Activated naive CD4-positive, alpha-beta T cell treated with anti-CD3 and anti-CD28 coated beads for 36 hours (primary cell): ENCODE measurements around the gene ANKEF1. TPM values are rescaled to one million over a fixed set of nuclear protein-coding genes. Genes with fewer than 3 reads are reported as not detected.
"Not testable (repeated sequence)": the region's sequence is repeated elsewhere in the genome, so short reads cannot be mapped to it uniquely, and the experiment has no call there.

Source experiments
- CTCF ChIA-PET: fragments of 350-600 bp; sonication (Branson Sonifier 250); formaldehyde crosslinking; loops from one replicate; lab custom pipeline; 2021; ENCODE audit warnings: antibody characterized with exemption; lab: Charles Lee
- DNase-seq: peaks from one replicate; pipeline ENCODE4 v3.0.0-alpha.2; 2020
- H3K27ac Mint-ChIP-seq: one replicate; pipeline ENCODE4 v1.8.0; 2021; ENCODE audit warnings: mild to moderate bottlenecking, mixed read lengths
- H3K27me3 Mint-ChIP-seq: one replicate; pipeline ENCODE4 v1.8.0; 2021; ENCODE audit warnings: low read depth, mixed read lengths
- H3K36me3 Mint-ChIP-seq: one replicate; pipeline ENCODE4 v1.8.0; 2021; ENCODE audit warnings: low read depth, mixed read lengths
- H3K4me1 Mint-ChIP-seq: one replicate; pipeline ENCODE4 v1.8.0; 2021; ENCODE audit warnings: low read depth, mixed read lengths
- H3K4me3 Mint-ChIP-seq: one replicate; pipeline ENCODE4 v1.8.0; 2021; ENCODE audit warnings: mild to moderate bottlenecking, moderate library complexity, mixed read lengths
- H3K9me3 Mint-ChIP-seq: one replicate; pipeline ENCODE4 v1.8.0; 2021; ENCODE audit warnings: mixed read lengths
- intact Hi-C: fragments of 100-400 bp; cut with micrococcal nuclease; formaldehyde crosslinking; loops from one replicate; pipeline ENCODE4 v1.15.1; 2023
- total RNA-seq, 2 experiments: library from RNA; stranded (reverse); gene quantifications; one replicate each; pipeline ENCODE4 v1.2.3, GENCODE V29; 2021

ANKEF1 gene
- total RNA-seq, 2 experiments from 2014 or later, result 2.8 to 3.2 TPM

DNA sequence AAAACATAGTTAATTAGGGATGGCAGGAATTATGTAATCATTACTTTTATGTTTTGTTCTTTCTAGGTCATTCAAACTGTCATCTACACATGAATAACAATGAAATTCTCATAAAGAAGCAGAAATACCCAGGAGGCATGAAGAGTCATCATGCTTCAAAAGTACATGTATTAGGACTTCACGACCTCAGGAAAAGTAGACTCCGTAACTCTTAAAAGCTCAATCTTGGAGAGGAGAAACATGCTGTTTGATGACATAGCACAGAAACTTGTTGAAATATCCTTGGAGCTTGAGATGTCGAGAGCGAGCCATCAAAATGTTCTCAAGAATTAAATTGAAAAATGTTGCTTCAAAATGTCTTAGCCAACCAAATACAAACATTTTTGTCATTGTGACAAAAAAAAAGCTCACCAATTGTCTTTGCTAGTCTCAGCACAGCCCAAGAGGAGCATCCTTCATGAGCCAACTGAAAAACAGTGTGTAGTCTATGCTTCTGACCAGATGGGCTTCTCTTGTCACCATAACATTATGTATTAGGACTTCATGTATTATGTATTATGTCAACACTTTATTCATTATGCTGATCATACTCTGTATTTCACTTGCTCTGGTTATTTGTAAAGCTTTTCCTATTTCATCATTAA is 28.2 kb upstream of the ANKEF1 start:
- H3K4me1 Mint-ChIP-seq, result no peaks in the 10 kb centered on the region

DNA sequence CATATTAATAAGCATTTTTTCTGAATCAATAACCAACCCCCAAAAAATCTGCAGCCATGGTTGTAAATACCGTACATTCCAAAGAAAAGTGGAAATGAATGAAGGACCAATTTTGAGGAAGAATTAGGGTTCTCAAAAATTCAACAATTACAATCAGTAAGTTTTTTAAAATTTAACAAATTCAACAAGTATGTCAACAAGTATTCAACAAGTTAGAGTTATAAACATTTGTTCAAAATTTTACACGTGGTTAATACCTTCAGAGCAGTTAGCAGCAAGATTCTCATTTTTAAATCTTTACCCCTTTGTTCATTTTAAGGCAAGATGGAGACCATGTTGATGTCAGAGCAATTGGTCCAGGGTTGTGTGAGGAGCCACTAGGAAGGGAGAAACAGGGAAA is 27.6 kb upstream of the ANKEF1 start:
- intact Hi-C loops, result no loop called here
- CTCF ChIA-PET, result no interaction called here

More for the DNA sequence above, 28.2 kb upstream of the ANKEF1 start:
- DNase-seq, result no peak
- Mint-ChIP-seq H3K36me3 (no peaks in the 10 kb centered on the region), H3K27me3 (peaks cover 3% of the 10 kb centered on the region), H3K27ac (no peak overlapping the region), H3K9me3 (no peaks in the 10 kb centered on the region), H3K4me3 (no peak overlapping the region)
- intact Hi-C loops, result no loop called here
- CTCF ChIA-PET, result interaction anchor here (1.0 kb wide), 1 partner anchor 84 kb away, joined by 3 read pairs; no protein-coding TSS in a partner anchor

GRCh38 chr20:10007747-10008146 is 27.0 kb upstream of the ANKEF1 start:
- Mint-ChIP-seq H3K36me3 (no peaks in the 10 kb centered on the region), H3K4me1 (no peaks in the 10 kb centered on the region), H3K27me3 (peaks cover 3% of the 10 kb centered on the region), H3K27ac (no peak overlapping the region), H3K4me3 (no peak overlapping the region), H3K9me3 (no peaks in the 10 kb centered on the region)
- CTCF ChIA-PET, result no interaction called here
- DNase-seq, result no peak
- intact Hi-C loops, result no loop called here

More for the DNA sequence above, 27.6 kb upstream of the ANKEF1 start:
- H3K27ac Mint-ChIP-seq, result no peak overlapping the region
- no peaks in the 10 kb centered on the region for H3K9me3 Mint-ChIP-seq
- no peaks in the 10 kb centered on the region for H3K36me3 Mint-ChIP-seq
- no peak for DNase-seq
- peaks cover 3% of the 10 kb centered on the region for H3K27me3 Mint-ChIP-seq
- H3K4me3 Mint-ChIP-seq, result no peak overlapping the region
- no peaks in the 10 kb centered on the region for H3K4me1 Mint-ChIP-seq

DNA sequence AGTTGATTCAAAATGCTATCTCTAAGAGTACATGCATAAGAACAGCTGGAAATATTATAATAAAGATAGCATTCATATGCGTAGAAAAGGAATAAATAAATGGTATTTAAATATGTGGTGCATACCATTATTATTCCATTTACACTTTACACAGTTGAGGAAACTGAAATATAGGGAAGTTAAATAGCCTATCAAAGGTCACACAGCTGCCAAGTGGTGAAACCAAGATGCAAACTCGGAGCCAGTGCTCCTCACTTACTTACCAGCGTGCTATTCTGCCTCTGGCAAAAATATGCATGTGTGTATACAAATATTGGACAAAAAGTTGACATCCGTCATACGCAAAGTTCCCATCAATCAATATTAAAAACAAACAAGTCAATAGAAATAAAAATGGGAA is 22.3 kb upstream of the ANKEF1 start:
- no peak for DNase-seq
- Mint-ChIP-seq H3K9me3 (no peaks in the 10 kb centered on the region), H3K27ac (no peak overlapping the region), H3K4me3 (no peak overlapping the region), H3K36me3 (no peaks in the 10 kb centered on the region), H3K27me3 (peaks cover 3% of the 10 kb centered on the region), H3K4me1 (no peaks in the 10 kb centered on the region)
- CTCF ChIA-PET, result no interaction called here
- intact Hi-C loops, result no loop called here

GRCh38 chr20:10014431-10014830 is 20.4 kb upstream of the ANKEF1 start:
- Mint-ChIP-seq H3K9me3 (no peaks in the 10 kb centered on the region), H3K27ac (no peak overlapping the region), H3K36me3 (no peaks in the 10 kb centered on the region), H3K27me3 (peaks cover 3% of the 10 kb centered on the region), H3K4me3 (no peak overlapping the region), H3K4me1 (no peaks in the 10 kb centered on the region)
- no peak for DNase-seq
- CTCF ChIA-PET, result no interaction called here
- intact Hi-C loops, result no loop called here

- CTCF ChIA-PET, result no interaction called here
- H3K27me3 Mint-ChIP-seq, result peaks cover 17% of the 10 kb centered on the region
These were observed 13.8 kb upstream of the ANKEF1 start for GRCh38 chr20:10020937-10021336.

DNA sequence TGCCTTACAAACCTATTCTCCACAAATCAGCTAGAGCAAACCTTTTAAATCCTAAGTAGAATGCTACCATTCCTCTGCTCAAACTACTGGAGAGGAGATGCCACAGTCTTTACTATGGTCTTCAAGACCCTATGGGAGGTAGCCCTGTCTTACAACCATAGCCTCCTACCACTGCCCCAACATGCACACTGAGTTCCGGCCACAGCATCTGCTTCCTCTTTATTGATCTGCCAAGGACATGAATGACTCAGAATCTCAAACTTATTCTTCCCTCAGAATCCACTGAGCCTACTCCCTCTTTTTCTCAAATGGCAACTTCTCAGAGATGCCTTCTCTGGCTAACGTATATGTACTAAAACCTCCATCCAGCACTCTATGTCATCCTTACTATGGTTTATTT is 12.2 kb upstream of the ANKEF1 start:
- H3K4me3 Mint-ChIP-seq, result no peak overlapping the region
- no peaks in the 10 kb centered on the region for H3K4me1 Mint-ChIP-seq
- DNase-seq, result no peak
- peaks cover 1% of the 10 kb centered on the region for H3K9me3 Mint-ChIP-seq
- intact Hi-C loops, result no loop called here
- CTCF ChIA-PET, result no interaction called here
- H3K27me3 Mint-ChIP-seq, result peaks cover 21% of the 10 kb centered on the region
- peaks cover 1% of the 10 kb centered on the region for H3K36me3 Mint-ChIP-seq
- no peak overlapping the region for H3K27ac Mint-ChIP-seq

More at GRCh38 chr20:10020937-10021336, 13.8 kb upstream of the ANKEF1 start:
- Mint-ChIP-seq H3K4me3 (no peak overlapping the region), H3K9me3 (no peaks in the 10 kb centered on the region), H3K4me1 (no peaks in the 10 kb centered on the region), H3K27ac (no peak overlapping the region), H3K36me3 (no peaks in the 10 kb centered on the region)
- intact Hi-C loops, result no loop called here
- no peak for DNase-seq

- no peak overlapping the region for H3K4me3 Mint-ChIP-seq
- H3K36me3 Mint-ChIP-seq, result peaks cover 1% of the 10 kb centered on the region
- peaks cover 21% of the 10 kb centered on the region for H3K27me3 Mint-ChIP-seq
- intact Hi-C loops, result no loop called here
- CTCF ChIA-PET, result no interaction called here
- H3K4me1 Mint-ChIP-seq, result no peaks in the 10 kb centered on the region
- H3K9me3 Mint-ChIP-seq, result peaks cover 1% of the 10 kb centered on the region
- no peak for DNase-seq
- H3K27ac Mint-ChIP-seq, result no peak overlapping the region
These were observed 10.9 kb upstream of the ANKEF1 start for GRCh38 chr20:10023911-10024310.

- not testable (repeated sequence) for H3K36me3 Mint-ChIP-seq, H3K4me1 Mint-ChIP-seq, H3K9me3 Mint-ChIP-seq, H3K27me3 Mint-ChIP-seq, H3K27ac Mint-ChIP-seq, DNase-seq, H3K4me3 Mint-ChIP-seq
- CTCF ChIA-PET, result interaction anchor here (1.2 kb wide), 1 partner anchor 53 kb away, joined by 4 read pairs; no protein-coding TSS in a partner anchor
- intact Hi-C loops, result loop anchor here (10.0 kb wide), 2 partner anchors 323 to 643 kb away; partner anchors contain the start of gene JAG1
These were observed 3.2 kb upstream of the ANKEF1 start for GRCh38 chr20:10031451-10032215.

DNA sequence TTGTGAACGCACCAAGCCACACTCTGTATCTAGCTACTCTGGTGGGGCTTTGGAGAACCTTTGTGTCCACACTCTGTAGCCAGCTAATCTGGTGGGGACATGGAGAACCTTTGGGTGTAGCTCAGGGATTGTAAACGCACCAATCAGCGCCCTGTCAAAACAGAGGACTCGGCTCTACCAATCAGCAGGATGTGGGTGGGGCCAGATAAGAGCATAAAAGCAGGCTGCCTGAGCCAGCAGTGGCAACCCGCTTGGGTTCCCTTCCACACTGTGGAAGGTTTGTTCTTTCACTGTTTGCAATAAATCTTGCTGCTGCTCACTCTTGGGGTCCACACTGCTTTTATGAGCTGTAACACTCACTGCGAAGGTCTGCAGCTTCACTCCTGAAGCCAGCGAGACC is 2.5 kb upstream of the ANKEF1 start:
- H3K4me1 Mint-ChIP-seq, H3K27me3 Mint-ChIP-seq, H3K4me3 Mint-ChIP-seq, DNase-seq, H3K9me3 Mint-ChIP-seq, H3K27ac Mint-ChIP-seq, H3K36me3 Mint-ChIP-seq: not testable (repeated sequence)
- intact Hi-C loops, result loop anchor here (10.0 kb wide), 2 partner anchors 323 to 643 kb away; partner anchors contain the start of gene JAG1
- CTCF ChIA-PET, result interaction anchor here (1.2 kb wide), 1 partner anchor 54 kb away, joined by 4 read pairs; no protein-coding TSS in a partner anchor

DNA sequence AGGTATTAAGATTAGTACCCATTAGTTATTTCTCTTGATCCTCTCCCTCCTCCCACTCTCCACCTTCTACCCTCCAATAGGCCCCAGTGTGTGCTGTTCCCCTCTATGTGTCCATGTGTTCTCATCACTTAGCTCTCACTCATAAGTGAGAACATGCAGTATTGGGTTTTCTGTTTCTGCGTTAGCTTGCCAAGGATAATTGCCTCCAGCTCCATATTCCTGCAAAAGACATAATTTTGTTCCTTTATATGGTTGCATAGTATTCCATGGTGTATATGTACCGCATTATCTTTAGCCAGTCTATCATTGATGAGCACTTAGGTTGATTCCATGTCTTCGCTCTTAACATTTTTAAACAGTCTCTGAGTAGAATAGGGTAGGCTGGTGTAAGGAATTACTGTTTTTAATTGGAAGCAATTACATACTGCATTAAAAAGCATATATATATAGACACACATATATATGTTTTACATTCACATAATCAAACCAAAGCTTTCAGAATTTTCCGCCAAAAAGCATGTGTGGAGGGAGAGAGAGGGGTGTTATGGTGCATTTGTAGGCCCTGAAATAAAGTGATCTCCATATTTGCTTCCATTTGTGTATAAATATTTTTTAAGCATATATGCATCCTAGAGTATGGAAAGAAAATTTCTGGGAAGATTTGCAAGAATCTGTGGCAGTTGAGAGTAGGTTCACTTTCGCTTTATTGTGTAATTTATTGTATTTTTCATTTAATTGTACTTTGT is 709 bp upstream of the ANKEF1 start:
- Mint-ChIP-seq H3K36me3 (peaks cover 3% of the 10 kb centered on the region), H3K4me3 (peak overlapping the region; percentile 12), H3K4me1 (peaks cover 6% of the 10 kb centered on the region), H3K27me3 (no peaks in the 10 kb centered on the region), H3K27ac (no peak overlapping the region), H3K9me3 (no peaks in the 10 kb centered on the region)
- no peak for DNase-seq
- intact Hi-C loops, result loop anchor here (2.0 to 10.0 kb wide), 3 partner anchors 55 to 641 kb away; partner anchors contain the start of gene JAG1
- CTCF ChIA-PET, result interaction anchor here (0.6 to 0.9 kb wide), 3 partner anchors 42 to 72 kb away, joined by 3 read pairs; no protein-coding TSS in a partner anchor

DNA sequence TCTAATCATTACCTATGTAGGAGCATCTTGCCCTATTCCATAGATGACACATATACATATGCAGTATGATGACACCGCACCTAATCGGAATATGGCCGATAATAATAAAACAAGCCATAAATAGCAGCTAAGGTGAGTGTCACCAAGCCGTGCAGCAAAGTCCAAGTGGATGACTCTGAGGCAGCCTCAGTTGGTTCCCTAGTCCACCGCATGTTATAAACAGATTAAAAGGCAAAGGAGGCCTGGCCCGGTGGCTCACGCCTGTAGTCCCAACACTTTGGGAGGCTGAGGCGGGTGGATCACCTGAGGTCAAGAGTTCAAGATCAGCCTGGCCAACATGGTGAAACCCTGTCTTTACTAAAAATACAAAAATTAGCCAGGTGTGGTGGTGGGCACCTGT is 1.5 kb downstream of the ANKEF1 start:
- not testable (repeated sequence) for H3K36me3 Mint-ChIP-seq, H3K27me3 Mint-ChIP-seq, H3K4me3 Mint-ChIP-seq, DNase-seq, H3K4me1 Mint-ChIP-seq, H3K9me3 Mint-ChIP-seq, H3K27ac Mint-ChIP-seq
- intact Hi-C loops, result loop anchor here (10.0 kb wide), 2 partner anchors 318 to 638 kb away; partner anchors contain the start of gene JAG1
- CTCF ChIA-PET, result interaction anchor here (1.1 to 1.2 kb wide), 2 partner anchors 58 kb away, joined by 4 read pairs; no protein-coding TSS in a partner anchor
